Measurements from ENCODE around the gene SQSTM1. TPM values are rescaled to one million over a fixed set of nuclear protein-coding genes. Genes with fewer than 3 reads are reported as not detected.

Gene SQSTM1
- total RNA-seq, 1 experiment from 2014 or later: 105 TPM

GRCh38 chr5:179830818-179831468, 10.2 kb downstream of the SQSTM1 start:
- Histone ChIP-seq H3K27ac (ENCODE audit: low read depth, low read length, poor library complexity, severe bottlenecking) (no peak overlapping the region), H3K4me1 (ENCODE audit: insufficient read depth, low read length, poor library complexity, severe bottlenecking) (no peaks in the 10 kb centered on the region), H3K27me3 (replicated peaks; ENCODE audit: insufficient read depth, low read depth, low read length, poor library complexity) (no peaks in the 10 kb centered on the region), H3K4me3 (ENCODE audit: low read depth, low read length, poor library complexity, severe bottlenecking) (no peak overlapping the region), H3K9me3 (ENCODE audit: low read depth, low read length, poor library complexity, severe bottlenecking) (no peaks in the 10 kb centered on the region), H3K36me3 (ENCODE audit: insufficient read depth, low read length, poor library complexity, severe bottlenecking) (peaks cover 50% of the 10 kb centered on the region)
- no peak for TF ChIP-seq CTCF (conservative IDR thresholded peaks at IDR 0.05; ENCODE audit: low read depth, low read length)
- TF ChIP-seq EZH2 (IDR thresholded peaks at IDR 0.05; ENCODE audit: borderline replicate concordance, low read depth, low read length, poor library complexity, severe bottlenecking): no peak
- CTCF ChIA-PET: no interaction called here
- BruUV-seq (replicated peaks): no TSS peak
- POLR2A ChIA-PET (ENCODE audit: low non-redundant PET): no interaction called here
- intact Hi-C loops (cut with micrococcal nuclease; ENCODE audit: unreplicated experiment): no loop called here
- DNase-seq (ENCODE audit: low spot score): no peak

- intact Hi-C loops (cut with micrococcal nuclease; ENCODE audit: unreplicated experiment): no loop called here
- no peaks in the 10 kb centered on the region for H3K9me3 ChIP-seq (ENCODE audit: low read depth, low read length, poor library complexity, severe bottlenecking)
- H3K4me1 ChIP-seq (ENCODE audit: insufficient read depth, low read length, poor library complexity, severe bottlenecking): no peaks in the 10 kb centered on the region
- no peak for TF ChIP-seq EZH2 (IDR thresholded peaks at IDR 0.05; ENCODE audit: borderline replicate concordance, low read depth, low read length, poor library complexity, severe bottlenecking)
- TF ChIP-seq CTCF (conservative IDR thresholded peaks at IDR 0.05; ENCODE audit: low read depth, low read length): no peak
- no peak overlapping the region for H3K27ac ChIP-seq (ENCODE audit: low read depth, low read length, poor library complexity, severe bottlenecking)
- peaks cover 56% of the 10 kb centered on the region for H3K36me3 ChIP-seq (ENCODE audit: insufficient read depth, low read length, poor library complexity, severe bottlenecking)
- DNase-seq (ENCODE audit: low spot score): no peak
- POLR2A ChIA-PET (ENCODE audit: low non-redundant PET): no interaction called here
- BruUV-seq (replicated peaks): no TSS peak
- no peaks in the 10 kb centered on the region for H3K27me3 ChIP-seq (replicated peaks; ENCODE audit: insufficient read depth, low read depth, low read length, poor library complexity)
- H3K4me3 ChIP-seq (ENCODE audit: low read depth, low read length, poor library complexity, severe bottlenecking): no peak overlapping the region
- CTCF ChIA-PET: no interaction called here
These were observed 11.5 kb downstream of the SQSTM1 start for GRCh38 chr5:179832039-179832745.

- no peaks in the 10 kb centered on the region for H3K4me1 ChIP-seq (ENCODE audit: insufficient read depth, low read length, poor library complexity, severe bottlenecking)
- POLR2A ChIA-PET (ENCODE audit: low non-redundant PET): no interaction called here
- no peak overlapping the region for H3K4me3 ChIP-seq (ENCODE audit: low read depth, low read length, poor library complexity, severe bottlenecking)
- no peaks in the 10 kb centered on the region for H3K9me3 ChIP-seq (ENCODE audit: low read depth, low read length, poor library complexity, severe bottlenecking)
- H3K36me3 ChIP-seq (ENCODE audit: insufficient read depth, low read length, poor library complexity, severe bottlenecking): peaks cover 65% of the 10 kb centered on the region
- DNase-seq (ENCODE audit: low spot score): no peak
- intact Hi-C loops (cut with micrococcal nuclease; ENCODE audit: unreplicated experiment): no loop called here
- no peak overlapping the region for H3K27ac ChIP-seq (ENCODE audit: low read depth, low read length, poor library complexity, severe bottlenecking)
- CTCF ChIA-PET: no interaction called here
- BruUV-seq (replicated peaks): no TSS peak
- no peaks in the 10 kb centered on the region for H3K27me3 ChIP-seq (replicated peaks; ENCODE audit: insufficient read depth, low read depth, low read length, poor library complexity)
- TF ChIP-seq EZH2 (IDR thresholded peaks at IDR 0.05; ENCODE audit: borderline replicate concordance, low read depth, low read length, poor library complexity, severe bottlenecking): no peak
- TF ChIP-seq CTCF (conservative IDR thresholded peaks at IDR 0.05; ENCODE audit: low read depth, low read length): no peak
These were observed 12.5 kb downstream of the SQSTM1 start for GRCh38 chr5:179833056-179833708.

Data from A673 (cell line).